GM12878 (cell line): ENCODE results near the gene AIG1.

Source experiments
- CHD2 ChIP-seq: IDR thresholded peaks from 2 replicates; pipeline ENCODE4 v1.6.1; 2011; ENCODE audit warnings: low read depth, low read length, improper control_type of control experiment, borderline replicate concordance
- EZH2 ChIP-seq: IDR thresholded peaks from 2 replicates; pipeline ENCODE4 v1.6.1; 2012; ENCODE audit warnings: low read depth, mild to moderate bottlenecking, control low read depth, inconsistent platforms, low read length, borderline replicate concordance; ENCODE audit not compliant: control insufficient read depth
- TF ChIP-seq, protein P1 (sequence below), 3 experiments: IDR thresholded peaks in 2 of 3; conservative IDR thresholded peaks in 1 of 3; 2 replicates each; pipeline ENCODE4 v1.5.1; 2011; ENCODE audit warnings: low read depth in 3 of 3, low read length in 3 of 3, mild to moderate bottlenecking in 3 of 3, control low read depth in 2 of 3, moderate library complexity in 2 of 3, inconsistent platforms in 1 of 3, mixed read lengths in 1 of 3; ENCODE audit not compliant: control insufficient read depth in 2 of 3, insufficient read depth in 1 of 3; ENCODE audit errors: extremely low read depth in 1 of 3

DNA sequence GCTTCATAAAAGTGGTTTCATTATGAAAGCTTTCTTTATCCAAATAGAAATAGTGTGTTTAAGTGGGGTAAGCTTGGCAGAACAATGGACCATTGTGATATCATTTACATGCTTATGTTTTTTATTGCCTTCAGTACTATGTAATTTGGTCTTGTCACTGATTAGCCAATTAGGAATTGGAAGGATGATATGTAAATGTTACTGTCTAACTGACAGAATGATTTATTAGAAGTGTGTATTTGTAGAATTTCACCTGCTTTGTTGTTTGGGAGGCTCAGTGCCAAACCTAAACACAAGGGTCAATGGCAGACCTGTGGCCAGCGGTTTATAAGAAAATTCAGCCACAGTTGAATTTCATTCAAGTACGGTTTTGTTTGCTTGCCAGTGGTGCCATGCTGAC, 39.0 kb downstream of the AIG1 start:
- TF ChIP-seq, protein P1, sequence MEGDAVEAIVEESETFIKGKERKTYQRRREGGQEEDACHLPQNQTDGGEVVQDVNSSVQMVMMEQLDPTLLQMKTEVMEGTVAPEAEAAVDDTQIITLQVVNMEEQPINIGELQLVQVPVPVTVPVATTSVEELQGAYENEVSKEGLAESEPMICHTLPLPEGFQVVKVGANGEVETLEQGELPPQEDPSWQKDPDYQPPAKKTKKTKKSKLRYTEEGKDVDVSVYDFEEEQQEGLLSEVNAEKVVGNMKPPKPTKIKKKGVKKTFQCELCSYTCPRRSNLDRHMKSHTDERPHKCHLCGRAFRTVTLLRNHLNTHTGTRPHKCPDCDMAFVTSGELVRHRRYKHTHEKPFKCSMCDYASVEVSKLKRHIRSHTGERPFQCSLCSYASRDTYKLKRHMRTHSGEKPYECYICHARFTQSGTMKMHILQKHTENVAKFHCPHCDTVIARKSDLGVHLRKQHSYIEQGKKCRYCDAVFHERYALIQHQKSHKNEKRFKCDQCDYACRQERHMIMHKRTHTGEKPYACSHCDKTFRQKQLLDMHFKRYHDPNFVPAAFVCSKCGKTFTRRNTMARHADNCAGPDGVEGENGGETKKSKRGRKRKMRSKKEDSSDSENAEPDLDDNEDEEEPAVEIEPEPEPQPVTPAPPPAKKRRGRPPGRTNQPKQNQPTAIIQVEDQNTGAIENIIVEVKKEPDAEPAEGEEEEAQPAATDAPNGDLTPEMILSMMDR (IDR thresholded peaks at IDR 0.05 in 2 of 3, conservative IDR thresholded peaks at IDR 0.05 in 1 of 3; ENCODE audit: control insufficient read depth in 2 of 3, extremely low read depth in 1 of 3, insufficient read depth in 1 of 3, low read depth in 3 of 3, low read length in 3 of 3), result no peak
- TF ChIP-seq CHD2 (no peak), EZH2 (no peak)
